Astrocyte of the hippocampus (primary cell): ENCODE data around the gene DNAJC17.

Experiments
- DNase-seq: peaks from one replicate; pipeline ENCODE4 v3.0.0; 2011; ENCODE audit warnings: low read depth, low spot score

DNAJC17 gene

GRCh38 chr15:40743485-40743901 is 63.8 kb downstream of the DNAJC17 start:
- DNase-seq, result no peak

- no peak for DNase-seq
Observed at GRCh38 chr15:40739854-40740253, 67.4 kb downstream of the DNAJC17 start.

- DNase-seq, result peak; percentile 13
Observed at GRCh38 chr15:40739047-40739446, 68.2 kb downstream of the DNAJC17 start.

- no peak for DNase-seq
Observed at GRCh38 chr15:40737048-40737447, 70.2 kb downstream of the DNAJC17 start.

- DNase-seq, result no peak
Observed at GRCh38 chr15:40736575-40736974, 70.7 kb downstream of the DNAJC17 start.

- DNase-seq, result no peak
Observed at GRCh38 chr15:40731034-40731433, 76.2 kb downstream of the DNAJC17 start.

GRCh38 chr15:40723919-40724318 is 83.4 kb downstream of the DNAJC17 start:
- DNase-seq, result no peak

- DNase-seq, result no peak
Observed at GRCh38 chr15:40722934-40723333, 84.3 kb downstream of the DNAJC17 start.

GRCh38 chr15:40722354-40722753 is 84.9 kb downstream of the DNAJC17 start:
- DNase-seq, result no peak

GRCh38 chr15:40721701-40722100 is 85.6 kb downstream of the DNAJC17 start:
- no peak for DNase-seq

- DNase-seq, result no peak
Observed at GRCh38 chr15:40716165-40716564, 91.1 kb downstream of the DNAJC17 start.
